Medulla oblongata (tissue), 1 donor: ENCODE measurements around the gene MYOT.
"Not testable (repeated sequence)": the region's sequence is repeated elsewhere in the genome, so short reads cannot be mapped to it uniquely, and the experiment has no call there.

Source experiments
- DNase-seq: peaks from one replicate; pipeline ENCODE4 v3.0.0-alpha.2; 2015; ENCODE audit errors: extremely low spot score

MYOT gene

DNA sequence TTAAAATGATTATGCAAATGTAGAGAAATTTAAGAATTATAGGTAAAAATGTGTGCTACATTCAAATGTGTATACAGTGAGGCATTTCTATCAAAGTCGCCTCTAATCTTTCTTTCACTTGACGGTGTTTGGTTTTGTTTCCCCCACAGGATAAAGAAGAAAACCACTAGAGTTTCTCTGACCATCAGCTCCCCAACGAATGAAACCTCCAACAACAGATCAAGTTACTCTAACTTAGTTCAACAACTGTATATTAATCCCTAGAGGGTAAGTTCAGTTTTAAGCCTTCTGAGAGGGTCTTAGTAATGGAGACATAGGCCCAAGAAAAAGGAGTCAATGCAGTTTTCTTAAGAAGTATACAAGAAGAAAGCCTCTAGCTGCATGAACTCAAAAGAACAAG is 11.5 kb upstream of the MYOT start:
- DNase-seq: no peak

DNA sequence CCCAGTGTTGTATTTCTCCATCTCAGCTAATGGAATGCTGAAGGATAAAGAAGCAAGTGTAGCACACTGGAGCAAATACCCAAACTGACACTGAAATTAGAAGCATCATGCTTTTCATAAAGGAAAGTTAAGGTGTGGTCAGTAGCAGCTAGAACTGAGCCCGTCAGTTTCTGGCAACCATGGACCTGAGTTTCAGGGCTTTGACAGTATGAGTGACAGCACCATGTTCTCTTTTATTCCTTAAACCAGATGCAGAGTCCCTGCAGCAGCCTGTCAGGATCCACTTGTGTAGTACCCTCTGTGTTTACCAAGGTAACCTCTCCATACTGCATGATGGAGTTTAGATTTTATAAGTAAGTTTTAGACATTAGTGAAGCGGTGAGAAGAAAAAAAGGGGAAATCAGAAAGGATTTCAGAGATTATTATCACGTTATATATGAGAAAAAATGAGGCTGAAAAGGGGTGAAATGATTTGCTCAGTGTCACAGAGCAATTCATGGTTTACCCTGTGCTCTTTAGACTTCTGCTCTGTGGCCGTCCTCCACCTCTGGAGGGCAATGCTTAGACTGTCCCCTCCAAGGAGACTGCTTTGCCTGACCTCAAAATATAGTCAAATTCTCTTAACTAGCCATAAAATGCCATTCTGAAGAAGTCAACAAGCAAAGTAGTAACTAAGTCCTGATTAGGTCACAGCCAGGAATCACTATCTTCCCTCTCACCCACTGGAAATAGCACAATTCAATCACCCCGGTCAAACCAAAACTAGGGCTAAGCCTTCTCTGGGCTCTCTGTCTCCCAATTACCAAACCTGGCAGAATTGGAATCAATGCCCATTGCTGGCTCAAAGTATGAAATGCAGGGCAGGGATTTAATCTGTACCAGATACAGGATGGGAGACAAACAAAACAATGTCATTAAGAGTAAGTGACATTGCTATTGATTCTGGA is 10.5 kb upstream of the MYOT start:
- DNase-seq: no peak

DNA sequence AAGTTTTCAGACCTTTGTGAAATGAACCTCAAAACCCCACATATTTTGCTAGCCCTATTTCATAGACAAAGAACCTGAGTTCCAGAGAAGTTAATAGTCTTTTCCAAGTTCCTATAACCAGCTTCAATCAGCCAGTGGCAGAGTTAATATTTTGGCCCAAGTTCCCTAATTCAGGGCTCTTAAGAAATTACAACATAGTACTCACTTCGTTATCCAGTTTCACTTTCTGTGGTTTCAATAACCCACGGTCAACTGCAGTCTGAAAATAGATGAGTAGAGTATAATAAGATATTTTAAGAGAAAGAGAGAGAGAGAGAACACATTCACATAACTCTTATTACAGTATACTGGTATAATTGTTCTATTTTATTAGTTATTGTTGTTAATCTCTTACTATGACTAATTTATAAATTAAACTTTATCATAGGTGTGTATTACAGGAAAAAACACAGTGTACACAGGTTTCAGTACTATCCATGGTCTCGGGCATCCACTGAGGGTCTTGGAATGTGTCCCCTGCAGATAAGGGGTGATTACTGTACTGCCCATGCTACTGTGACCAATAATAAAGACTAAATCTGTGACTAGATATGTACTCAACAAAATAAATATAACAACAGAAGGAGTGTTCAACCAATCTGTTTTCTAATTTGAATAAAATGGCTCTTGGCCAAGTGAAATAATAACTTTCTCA is 9.3 kb upstream of the MYOT start:
- DNase-seq: peak; percentile 78

DNA sequence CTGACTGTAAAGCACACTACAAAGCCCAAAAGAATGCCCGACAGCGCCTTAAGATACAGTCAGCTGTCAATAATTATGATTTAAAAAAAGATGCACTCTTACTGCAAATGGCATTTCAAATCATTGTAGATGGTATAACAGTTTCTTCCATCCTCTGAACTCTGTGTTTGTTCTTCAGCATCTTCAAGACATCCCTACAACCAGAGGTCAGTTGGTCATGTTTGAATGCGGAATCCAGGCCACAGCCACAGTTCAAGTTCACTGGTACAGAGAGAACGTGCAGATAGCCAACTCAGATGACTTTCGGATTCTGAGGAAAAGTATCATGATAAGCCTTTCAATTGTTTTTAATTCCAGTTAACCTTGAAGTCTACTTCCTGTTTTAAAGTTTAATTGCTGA is 8.7 kb upstream of the MYOT start:
- DNase-seq: peak; percentile 55

DNA sequence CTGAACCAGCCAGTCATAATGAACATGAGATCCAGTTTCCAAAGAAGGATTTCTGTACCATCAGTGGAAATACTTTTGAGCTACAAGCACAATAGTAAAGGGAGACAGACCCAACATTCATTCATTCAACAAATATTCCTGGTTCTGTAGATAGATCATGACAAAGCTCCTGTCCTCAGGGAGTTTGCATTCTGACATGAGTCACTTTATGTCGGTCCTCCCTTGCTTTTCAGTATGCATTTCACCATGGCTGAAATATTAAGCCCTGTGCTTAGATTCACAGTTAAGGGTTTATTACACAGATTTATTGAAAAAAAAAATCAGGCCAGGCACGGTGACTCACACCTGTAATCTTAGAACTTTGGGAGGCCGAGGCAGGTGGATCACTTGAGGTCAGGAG is 5.4 kb upstream of the MYOT start:
- no peak for DNase-seq

DNA sequence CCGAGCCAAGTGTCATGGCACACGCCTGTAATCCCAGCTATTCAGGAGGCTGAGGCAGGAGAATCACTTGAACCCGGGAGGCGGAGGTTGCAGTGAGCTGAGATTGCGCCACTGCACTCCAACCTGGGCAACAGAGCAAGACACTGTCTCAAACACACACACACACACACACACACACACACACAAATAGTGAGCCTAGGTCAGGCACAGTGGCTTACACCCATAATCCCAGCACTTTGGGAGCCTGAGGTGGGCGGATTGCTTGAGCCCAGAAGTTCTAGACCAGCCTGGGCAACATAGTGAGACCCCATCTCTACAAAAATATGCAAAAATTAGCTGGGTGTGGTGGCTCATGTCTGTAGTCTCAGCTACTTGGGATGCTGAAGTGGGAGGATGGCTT is 4.0 kb upstream of the MYOT start:
- not testable (repeated sequence) for DNase-seq

DNA sequence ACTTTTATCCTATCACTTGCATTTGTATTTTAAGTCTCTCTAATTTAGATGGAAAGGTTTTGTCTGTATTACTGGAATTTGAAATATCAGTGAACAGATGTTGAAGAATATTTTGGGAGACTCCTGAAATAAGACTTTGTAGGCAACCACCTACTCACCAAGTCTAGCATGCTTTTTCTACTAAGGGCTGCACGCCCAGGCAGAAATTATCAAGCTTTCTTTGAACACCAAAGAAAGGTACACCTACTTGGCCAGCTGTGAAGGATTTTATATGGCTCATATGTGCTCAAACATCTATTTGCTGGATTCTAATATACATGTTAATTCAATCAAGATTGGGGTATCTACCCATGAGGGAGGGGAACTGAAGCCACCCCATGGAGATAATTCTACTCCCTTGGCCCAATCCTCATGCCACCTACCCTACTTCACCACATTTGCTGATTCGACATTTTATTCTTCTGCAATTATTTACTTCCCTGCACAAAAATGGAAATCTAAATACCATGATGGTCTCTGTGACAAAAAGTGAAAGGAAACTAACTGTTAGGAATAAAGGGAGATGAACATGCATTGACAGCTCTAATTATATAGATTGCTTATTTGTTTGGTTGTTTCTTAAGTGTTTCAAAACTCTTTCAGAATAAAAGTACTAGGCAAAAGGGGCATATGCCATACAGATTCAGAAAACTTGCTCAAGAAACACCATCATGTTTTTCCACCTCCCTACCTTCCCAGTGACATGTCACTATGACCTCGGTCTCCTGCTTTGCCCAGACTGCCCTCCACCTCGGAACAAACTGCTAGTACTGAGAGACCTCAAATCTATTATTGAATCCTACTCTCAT is 895 bp upstream of the MYOT start:
- no peak for DNase-seq

DNA sequence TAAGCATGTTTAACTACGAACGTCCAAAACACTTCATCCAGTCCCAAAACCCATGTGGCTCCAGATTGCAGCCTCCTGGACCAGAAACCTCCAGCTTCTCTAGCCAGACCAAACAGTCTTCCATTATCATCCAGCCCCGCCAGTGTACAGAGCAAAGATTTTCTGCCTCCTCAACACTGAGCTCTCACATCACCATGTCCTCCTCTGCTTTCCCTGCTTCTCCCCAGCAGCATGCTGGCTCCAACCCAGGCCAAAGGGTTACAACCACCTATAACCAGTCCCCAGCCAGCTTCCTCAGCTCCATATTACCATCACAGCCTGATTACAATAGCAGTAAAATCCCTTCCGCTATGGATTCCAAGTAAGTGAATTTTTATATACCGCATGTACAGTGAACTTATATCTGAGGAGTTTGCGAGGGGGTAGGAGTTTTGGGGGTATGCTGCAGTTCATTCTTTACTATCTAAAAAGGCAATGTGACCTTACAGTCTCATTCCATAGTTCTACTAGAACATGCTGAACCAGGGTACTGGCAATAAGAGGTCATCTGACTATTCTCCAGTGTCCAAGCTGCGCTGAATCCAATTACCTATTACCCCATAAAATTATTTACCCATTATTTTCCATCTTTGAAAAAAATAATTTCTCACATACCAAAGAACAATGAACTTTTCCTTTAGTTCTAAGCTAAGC is 3.1 kb downstream of the MYOT start:
- DNase-seq: no peak

DNA sequence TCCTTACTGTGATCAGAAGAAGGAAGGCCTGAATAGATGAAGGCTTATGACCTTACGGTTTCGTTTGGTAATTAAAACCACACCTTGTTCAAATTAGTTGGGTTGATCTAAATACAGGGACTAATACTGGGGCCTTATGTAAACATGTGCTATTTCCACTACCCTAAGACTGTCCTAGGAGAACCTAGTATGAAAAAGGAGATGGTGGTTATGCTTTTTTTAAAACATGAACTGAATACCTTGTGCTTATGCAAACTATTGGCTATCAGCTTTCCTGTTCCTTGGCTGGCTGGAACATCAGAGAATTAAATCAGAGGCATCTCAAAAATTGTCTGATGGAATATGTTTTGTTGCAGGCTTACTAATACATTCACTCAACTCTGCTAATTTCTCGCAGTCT is 3.9 kb downstream of the MYOT start:
- no peak for DNase-seq

DNA sequence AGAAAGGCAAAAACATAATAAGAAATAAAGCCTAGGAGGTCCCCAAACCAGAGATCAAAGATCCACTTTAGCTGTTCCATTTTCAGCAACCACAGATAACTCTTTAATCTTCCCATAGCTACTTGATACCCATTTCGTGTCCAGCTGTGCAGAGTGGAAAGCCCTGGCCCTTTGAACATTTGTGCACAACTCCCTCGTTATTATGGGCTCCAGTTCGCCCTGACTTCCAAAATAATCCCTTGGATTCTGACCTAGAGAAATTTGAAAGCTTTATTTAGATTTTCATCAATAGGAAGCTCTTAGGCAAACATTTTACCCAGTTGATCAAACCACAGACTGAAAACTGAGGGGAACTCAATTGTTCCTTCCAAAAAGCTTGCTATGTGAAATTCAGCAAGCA is 4.8 kb downstream of the MYOT start:
- no peak for DNase-seq

DNA sequence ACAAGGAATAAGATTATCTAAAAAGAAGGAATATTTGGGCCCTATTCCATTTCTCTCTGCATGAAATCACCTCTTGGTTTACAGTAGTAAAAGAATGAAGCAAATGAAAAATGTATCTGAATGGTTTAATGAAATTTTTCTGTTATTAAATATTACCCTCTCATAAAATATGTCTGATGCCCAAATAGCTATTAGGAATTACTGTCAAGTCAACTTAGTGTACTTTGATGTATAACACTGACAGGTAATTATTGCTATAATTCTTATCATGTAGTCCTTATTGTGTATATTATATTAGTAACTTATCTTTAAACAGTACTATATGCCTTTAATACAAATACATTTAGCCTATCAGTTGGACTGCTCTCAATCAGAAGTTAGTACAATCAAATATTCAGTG is 8.4 kb downstream of the MYOT start:
- no peak for DNase-seq

DNA sequence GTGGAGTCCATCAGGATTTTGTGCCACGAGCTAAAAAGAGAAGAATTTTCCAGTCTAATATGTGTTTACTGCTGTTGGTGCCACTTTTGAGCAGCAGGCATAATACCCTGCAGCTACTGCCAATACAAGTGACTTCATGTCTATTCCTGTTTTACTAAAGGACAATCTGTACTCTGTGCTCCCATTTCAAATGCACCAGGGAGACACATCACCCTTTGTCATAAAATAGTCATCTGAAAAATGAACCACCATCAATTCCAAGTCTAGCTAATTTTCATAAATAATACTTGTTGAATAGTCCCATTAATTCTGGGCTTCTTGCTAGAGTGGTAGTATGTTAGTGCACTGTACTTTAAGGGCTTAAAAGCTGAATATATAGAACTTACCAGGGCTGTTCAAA is 12.7 kb downstream of the MYOT start:
- DNase-seq: peak; percentile 87

DNA sequence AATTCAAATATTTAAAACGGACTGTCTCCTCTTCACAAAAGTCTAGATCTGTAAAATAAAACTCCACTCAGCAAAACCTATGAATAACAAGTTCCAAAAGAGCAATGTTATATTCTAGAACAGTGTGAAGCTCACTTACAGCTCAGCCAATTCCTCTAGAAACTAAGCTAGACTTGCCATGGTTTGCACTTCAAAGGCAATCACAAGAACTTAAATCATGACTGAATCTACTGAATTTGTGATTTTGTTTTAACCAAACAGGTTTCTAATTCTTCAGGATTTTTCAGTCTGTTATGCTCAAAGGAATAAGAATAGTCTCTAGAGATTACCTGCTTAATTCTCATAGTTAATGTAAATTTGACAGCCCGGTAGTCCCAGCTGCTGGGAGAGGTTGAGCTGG is 20.2 kb downstream of the MYOT start:
- DNase-seq: peak; percentile 60

DNA sequence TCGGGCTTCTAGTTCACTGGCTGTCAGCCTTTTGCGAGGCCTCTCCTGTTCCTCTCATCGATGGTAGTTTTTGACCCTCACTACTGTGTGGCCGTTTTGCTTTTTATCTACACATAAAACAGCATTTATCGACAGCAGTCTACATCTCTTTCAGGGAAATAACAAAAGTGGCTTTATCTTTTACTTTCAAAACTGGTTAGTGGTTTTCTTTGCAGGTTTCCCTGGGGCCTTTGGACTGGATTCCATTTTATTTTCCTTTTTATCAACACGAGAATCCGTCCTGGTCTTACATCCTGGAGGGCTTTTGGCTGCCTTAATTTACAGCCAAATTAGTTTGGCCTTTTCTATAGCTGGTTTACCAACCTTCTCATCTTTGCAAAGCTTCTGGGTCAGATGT is 20.8 kb downstream of the MYOT start:
- peak; percentile 47 for DNase-seq

DNA sequence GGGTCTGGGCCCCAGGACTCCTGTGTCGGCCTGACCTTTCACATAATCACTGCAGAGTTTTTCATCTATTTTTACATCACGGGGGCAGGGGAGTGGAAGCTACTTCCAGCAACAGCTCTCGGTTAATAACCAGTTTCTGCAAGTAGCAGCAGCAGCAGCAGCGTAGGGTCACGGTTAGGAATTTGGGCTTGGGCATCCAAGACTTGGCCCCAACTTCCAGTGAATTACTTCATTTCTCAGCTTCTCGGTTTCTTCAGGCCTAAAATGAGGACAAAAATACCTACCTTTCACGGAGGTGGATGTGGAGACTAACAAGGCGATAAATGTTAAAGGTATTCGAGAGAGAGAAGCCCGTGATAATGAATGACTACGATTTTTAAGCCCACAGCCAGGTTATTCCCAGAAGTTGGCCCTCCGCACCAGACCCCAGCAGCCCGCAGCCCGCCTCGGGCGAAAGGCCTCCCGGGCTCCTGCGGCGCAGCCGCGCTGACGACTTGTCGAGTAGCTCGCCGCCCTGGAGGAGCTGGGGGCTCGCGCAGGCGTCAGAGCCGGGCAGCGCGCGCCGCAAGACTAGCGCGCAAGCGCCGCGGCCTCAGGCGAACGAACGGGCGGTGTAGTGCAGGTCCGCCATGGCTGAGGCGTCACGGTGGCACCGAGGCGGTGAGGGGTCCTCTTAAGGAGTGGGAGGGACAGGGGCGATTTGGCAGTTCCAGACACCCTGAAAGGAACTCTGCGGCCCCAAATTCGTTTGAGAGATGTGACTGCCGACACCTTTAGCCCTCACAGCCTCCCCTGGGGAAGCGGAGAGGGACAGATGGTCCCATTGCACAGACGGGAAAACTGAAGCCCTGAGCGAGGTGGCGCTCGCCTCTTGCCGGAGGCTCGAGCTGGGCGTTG is 21.5 kb downstream of the MYOT start, which contains the start of gene PKD2L2:
TSS of gene PKD2L2 (plus strand) at position 595 of the 897 bp plus-strand sequence. CDS start at position 630, 35 bp downstream.
- DNase-seq: peak; percentile 84

DNA sequence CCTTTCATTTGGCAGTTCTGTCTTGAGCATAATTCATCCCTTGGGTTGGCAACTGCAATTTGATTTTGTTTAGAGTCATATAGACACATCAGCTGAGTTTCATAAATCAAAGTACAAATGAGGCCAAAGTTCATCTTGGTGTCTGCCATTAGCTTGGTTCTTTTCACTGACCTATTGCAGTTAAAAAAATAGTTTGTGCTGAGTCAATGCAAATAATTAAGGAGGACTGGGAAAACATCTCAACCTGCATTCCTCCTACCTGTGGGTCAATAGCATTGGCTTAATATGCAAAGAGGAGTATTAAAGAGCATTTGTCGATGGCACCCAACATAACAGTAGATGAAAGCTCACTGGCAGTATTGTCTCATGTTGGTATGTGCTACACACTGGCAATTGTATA is 23.2 kb downstream of the MYOT start:
- no peak for DNase-seq

DNA sequence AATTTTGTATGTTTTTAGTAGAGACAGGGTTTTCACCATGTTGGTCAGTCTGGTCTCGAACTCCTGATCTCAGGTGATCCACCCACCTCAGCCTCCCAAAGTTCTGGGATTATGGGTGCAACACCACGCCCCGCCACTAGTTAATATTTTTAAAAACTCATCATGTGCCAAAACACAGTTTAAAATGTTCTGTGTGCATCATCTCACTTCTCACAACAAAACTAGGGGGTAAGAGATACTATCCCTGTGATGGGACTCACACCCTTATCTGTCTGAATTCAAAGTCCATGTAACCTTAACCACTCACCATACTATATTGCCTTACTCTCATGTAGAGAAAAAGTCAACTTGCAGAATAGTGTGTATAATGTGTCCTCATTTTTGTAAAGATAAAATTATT is 24.2 kb downstream of the MYOT start:
- no peak for DNase-seq

DNA sequence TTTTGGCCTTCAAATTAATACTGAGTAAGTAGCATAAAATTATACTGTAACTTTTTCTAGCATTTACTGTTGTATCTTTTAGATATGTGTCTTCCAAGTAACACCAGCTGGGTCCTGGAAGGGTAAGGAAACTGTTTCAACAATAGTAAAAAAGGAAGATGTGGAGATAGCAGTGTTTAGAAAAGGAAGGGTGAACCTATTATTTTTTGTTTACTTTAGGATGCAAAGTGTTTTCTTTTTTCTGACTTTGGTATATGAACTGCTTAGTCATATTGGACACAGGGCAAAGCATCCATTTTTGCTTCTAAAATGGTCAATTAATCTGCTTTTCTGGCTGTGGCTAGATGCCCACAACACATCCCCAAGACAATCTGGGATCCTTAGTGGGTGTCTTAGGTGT is 26.9 kb downstream of the MYOT start:
- no peak for DNase-seq

DNA sequence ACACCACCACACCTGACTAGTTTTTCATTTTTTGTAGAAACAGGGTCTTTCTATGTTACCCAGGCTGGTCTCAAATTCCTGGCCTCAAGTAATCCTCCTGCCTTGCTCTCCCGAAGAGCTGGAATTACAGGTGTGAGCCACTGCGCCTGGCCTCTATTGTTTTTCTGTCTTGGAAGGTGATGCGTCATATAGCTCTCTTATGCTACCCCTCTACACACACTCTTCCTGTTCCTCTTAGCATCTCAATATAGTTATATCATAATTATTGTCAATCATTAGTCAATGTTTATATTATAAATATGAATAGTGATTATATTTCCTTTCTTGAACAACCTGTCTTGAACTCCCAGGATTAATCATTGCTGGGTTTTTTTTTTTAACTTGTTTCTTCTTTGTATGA is 28.9 kb downstream of the MYOT start:
- DNase-seq: no peak

DNA sequence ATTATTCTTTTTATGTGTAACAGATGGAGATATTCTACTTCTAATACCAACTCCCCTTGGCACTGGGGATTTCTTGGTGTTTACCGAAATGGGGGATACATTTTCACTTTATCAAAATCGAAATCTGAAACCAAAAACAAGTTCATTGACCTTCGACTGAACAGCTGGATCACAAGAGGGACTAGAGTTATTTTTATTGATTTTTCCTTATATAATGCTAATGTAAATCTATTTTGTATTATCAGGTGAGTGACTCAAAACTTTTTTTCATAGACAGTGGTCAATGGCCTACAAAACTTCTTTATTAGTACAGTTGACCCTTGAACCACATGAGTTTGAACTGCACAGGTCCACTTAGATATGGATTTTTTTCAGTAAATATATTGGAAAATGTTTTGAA is 31.8 kb downstream of the MYOT start:
- DNase-seq: no peak
